22Rv1 (cell line): Measurements from ENCODE around the gene FGR.
"Not testable (repeated sequence)": the region's sequence is repeated elsewhere in the genome, so short reads cannot be mapped to it uniquely, and the experiment has no call there.

Experiments used
- CTCF ChIP-seq: fragments of 450-650 bp; IDR thresholded peaks from 2 replicates; pipeline ENCODE4 v1.5.1; 2017; ENCODE audit warnings: mild to moderate bottlenecking
- ZFX ChIP-seq: fragments of 450-650 bp; IDR thresholded peaks from 2 replicates; pipeline ENCODE4 v1.6.1; 2017; ENCODE audit warnings: antibody characterized with exemption, borderline replicate concordance

DNA sequence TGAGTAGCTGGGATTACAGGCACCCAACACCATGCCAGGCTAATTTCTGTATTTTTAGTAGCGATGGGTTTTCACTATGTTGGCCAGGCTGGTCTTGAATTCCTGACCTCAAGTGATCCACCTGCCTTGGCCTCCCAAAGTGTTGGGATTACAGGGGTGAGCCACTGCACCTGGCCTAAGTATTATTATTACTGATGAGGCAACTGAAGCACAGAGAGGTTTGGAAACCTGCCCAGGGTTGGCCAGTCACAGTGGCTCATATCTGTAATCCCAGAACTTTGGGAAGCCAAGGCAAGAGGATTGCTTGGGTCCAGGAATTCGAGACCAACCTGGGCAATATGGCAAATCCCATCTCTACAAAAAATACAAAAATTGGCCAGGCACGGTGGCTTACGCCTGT, 7.3 kb downstream of the FGR start:
- not testable (repeated sequence) for TF ChIP-seq CTCF, ZFX
